ENCODE data around the gene PIK3R3. TPM values are rescaled to one million over a fixed set of nuclear protein-coding genes. Genes with fewer than 3 reads are reported as not detected.

PIK3R3 gene
- total RNA-seq, 1 experiment from 2014 or later, result 30.2 TPM

DNA sequence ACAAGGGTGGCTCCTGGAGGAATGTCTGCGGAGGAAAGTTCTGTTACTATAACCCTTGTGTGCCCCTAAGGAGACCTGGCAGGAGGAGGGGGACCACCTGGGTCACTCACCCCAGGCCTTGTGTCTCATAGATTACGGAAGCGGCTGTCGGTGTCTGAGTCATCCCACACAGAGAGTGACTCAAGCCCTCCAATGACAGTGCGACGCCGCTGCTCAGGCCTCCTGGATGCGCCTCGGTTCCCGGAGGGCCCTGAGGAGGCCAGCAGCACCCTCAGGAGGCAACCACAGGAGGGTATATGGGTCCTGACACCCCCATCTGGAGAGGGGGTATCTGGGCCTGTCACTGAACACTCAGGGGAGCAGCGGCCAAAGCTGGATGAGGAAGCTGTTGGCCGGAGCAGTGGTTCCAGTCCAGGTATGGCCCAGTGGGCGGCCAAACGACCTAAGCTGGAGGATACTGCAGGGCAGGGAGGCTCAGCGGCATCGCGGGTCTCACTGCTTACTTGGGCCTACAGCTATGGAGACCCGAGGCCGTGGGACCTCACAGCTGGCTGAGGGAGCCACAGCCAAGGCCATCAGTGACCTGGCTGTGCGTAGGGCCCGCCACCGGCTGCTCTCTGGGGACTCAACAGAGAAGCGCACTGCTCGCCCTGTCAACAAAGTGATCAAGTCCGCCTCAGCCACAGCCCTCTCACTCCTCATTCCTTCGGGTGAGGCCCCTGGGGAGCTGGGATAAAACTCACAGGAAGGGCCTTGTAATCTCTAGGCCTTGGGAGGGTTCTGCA is 101.4 kb downstream of the PIK3R3 start:
- Histone ChIP-seq H3K4me3 (ENCODE audit: low read depth, low read length, poor library complexity, severe bottlenecking) (no peak overlapping the region), H3K27ac (ENCODE audit: low read depth, low read length, poor library complexity, severe bottlenecking) (no peak overlapping the region), H3K4me1 (ENCODE audit: insufficient read depth, low read length, poor library complexity, severe bottlenecking) (no peaks in the 10 kb centered on the region), H3K27me3 (replicated peaks; ENCODE audit: insufficient read depth, low read depth, low read length, poor library complexity) (no peaks in the 10 kb centered on the region), H3K36me3 (ENCODE audit: insufficient read depth, low read length, poor library complexity, severe bottlenecking) (no peaks in the 10 kb centered on the region), H3K9me3 (ENCODE audit: low read depth, low read length, poor library complexity, severe bottlenecking) (no peaks in the 10 kb centered on the region)
- CTCF ChIA-PET, result no interaction called here
- TF ChIP-seq EZH2 (IDR thresholded peaks at IDR 0.05; ENCODE audit: borderline replicate concordance, low read depth, low read length, poor library complexity, severe bottlenecking), result no peak
- TF ChIP-seq, protein P1, sequence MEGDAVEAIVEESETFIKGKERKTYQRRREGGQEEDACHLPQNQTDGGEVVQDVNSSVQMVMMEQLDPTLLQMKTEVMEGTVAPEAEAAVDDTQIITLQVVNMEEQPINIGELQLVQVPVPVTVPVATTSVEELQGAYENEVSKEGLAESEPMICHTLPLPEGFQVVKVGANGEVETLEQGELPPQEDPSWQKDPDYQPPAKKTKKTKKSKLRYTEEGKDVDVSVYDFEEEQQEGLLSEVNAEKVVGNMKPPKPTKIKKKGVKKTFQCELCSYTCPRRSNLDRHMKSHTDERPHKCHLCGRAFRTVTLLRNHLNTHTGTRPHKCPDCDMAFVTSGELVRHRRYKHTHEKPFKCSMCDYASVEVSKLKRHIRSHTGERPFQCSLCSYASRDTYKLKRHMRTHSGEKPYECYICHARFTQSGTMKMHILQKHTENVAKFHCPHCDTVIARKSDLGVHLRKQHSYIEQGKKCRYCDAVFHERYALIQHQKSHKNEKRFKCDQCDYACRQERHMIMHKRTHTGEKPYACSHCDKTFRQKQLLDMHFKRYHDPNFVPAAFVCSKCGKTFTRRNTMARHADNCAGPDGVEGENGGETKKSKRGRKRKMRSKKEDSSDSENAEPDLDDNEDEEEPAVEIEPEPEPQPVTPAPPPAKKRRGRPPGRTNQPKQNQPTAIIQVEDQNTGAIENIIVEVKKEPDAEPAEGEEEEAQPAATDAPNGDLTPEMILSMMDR (conservative IDR thresholded peaks at IDR 0.05; ENCODE audit: low read depth, low read length), result no peak
- DNase-seq (ENCODE audit: low spot score), result no peak
- POLR2A ChIA-PET (ENCODE audit: low non-redundant PET), result no interaction called here
- intact Hi-C loops (cut with micrococcal nuclease; ENCODE audit: unreplicated experiment), result no loop called here
- BruUV-seq (replicated peaks), result no TSS peak

DNA sequence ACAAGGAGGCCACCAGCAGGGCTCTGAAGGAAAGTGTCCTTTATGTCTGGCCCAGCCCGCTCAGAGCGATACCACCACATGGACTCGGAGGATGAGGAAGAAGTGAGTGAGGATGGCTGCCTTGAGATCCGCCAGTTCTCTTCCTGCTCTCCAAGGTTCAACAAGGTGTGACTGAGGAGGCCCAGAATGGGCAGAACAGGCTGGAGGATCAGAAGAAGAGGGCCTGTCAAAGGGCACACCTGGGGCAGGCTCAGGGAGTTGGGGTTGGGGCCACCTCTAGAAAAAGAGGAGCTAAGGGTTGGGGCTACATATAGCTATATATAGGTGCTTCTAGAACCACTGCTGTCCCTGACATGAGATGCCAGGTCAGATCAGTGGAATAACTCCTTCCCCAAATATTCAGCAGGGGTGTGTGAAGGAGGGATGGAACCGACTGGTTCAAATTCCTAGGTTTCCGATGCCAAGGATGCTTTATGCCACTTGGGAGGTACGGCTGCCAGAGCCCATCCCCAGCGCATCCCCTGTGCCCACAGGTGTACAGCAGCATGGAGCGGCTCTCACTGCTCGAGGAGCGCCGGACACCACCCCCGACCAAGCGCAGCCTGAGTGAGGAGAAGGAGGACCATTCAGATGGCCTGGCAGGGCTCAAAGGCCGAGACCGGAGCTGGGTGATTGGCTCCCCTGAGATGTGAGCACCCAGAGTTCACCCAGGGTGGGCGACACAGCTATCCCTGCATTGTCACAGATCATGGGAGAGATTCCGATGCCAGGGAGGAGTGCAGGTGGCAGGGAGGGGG is 102.2 kb downstream of the PIK3R3 start:
- Histone ChIP-seq H3K9me3 (ENCODE audit: low read depth, low read length, poor library complexity, severe bottlenecking) (no peaks in the 10 kb centered on the region), H3K27me3 (replicated peaks; ENCODE audit: insufficient read depth, low read depth, low read length, poor library complexity) (no peaks in the 10 kb centered on the region), H3K36me3 (ENCODE audit: insufficient read depth, low read length, poor library complexity, severe bottlenecking) (no peaks in the 10 kb centered on the region), H3K27ac (ENCODE audit: low read depth, low read length, poor library complexity, severe bottlenecking) (no peak overlapping the region), H3K4me3 (ENCODE audit: low read depth, low read length, poor library complexity, severe bottlenecking) (no peak overlapping the region), H3K4me1 (ENCODE audit: insufficient read depth, low read length, poor library complexity, severe bottlenecking) (no peaks in the 10 kb centered on the region)
- no peak for TF ChIP-seq EZH2 (IDR thresholded peaks at IDR 0.05; ENCODE audit: borderline replicate concordance, low read depth, low read length, poor library complexity, severe bottlenecking)
- TF ChIP-seq, protein P1 (conservative IDR thresholded peaks at IDR 0.05; ENCODE audit: low read depth, low read length), result no peak
- CTCF ChIA-PET, result no interaction called here
- DNase-seq (ENCODE audit: low spot score), result no peak
- intact Hi-C loops (cut with micrococcal nuclease; ENCODE audit: unreplicated experiment), result no loop called here
- no TSS peak for BruUV-seq (replicated peaks)
- POLR2A ChIA-PET (ENCODE audit: low non-redundant PET), result no interaction called here

DNA sequence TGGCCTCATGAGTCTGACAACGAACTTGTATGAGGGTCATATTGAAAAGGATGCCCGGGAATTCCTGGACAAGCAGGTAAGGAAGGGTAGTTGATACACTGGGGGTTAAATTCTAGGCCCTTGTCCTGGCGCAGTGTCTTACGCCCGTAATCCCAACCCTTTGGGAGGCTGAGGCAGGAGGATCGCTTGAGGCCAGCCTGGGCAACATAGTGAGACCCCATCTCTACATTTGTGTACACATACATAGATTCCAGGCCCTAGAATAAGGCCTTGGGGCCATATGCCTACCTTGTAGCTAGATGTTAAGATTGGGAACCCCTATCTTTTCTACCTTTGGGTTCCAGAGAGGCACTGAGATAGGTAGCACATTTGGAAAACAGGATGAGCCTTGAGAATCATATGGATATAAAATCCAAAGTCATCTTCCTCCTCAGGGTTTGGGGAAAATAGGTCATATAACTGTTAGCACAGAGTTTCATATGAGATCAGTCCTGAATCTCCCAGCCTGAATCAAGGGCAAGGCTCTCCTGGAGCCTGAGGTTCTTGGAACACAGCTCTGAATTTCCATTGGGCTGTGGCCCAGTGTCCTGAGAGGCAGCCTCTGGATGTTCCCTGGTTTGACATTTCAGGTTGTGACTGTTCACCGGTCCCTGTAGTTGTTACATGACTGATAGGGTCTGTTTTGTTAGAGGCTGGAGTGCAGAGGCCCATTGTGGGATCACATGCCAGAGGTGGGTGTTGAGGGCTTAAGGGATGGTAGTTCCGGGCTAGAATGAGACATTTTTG is 104.4 kb downstream of the PIK3R3 start:
- TF ChIP-seq EZH2 (IDR thresholded peaks at IDR 0.05; ENCODE audit: borderline replicate concordance, low read depth, low read length, poor library complexity, severe bottlenecking), result no peak
- TF ChIP-seq, protein P1 (conservative IDR thresholded peaks at IDR 0.05; ENCODE audit: low read depth, low read length), result no peak
- ChIA-PET POLR2A (ENCODE audit: low non-redundant PET) (no interaction called here), CTCF (no interaction called here)
- DNase-seq (ENCODE audit: low spot score), result no peak
- no peaks in the 10 kb centered on the region for H3K9me3 ChIP-seq (ENCODE audit: low read depth, low read length, poor library complexity, severe bottlenecking)
- no TSS peak for BruUV-seq (replicated peaks)
- no peak overlapping the region for H3K27ac ChIP-seq (ENCODE audit: low read depth, low read length, poor library complexity, severe bottlenecking)
- no peaks in the 10 kb centered on the region for H3K4me1 ChIP-seq (ENCODE audit: insufficient read depth, low read length, poor library complexity, severe bottlenecking)
- H3K36me3 ChIP-seq (ENCODE audit: insufficient read depth, low read length, poor library complexity, severe bottlenecking), result peaks cover 2% of the 10 kb centered on the region
- H3K4me3 ChIP-seq (ENCODE audit: low read depth, low read length, poor library complexity, severe bottlenecking), result no peak overlapping the region
- intact Hi-C loops (cut with micrococcal nuclease; ENCODE audit: unreplicated experiment), result no loop called here
- no peaks in the 10 kb centered on the region for H3K27me3 ChIP-seq (replicated peaks; ENCODE audit: insufficient read depth, low read depth, low read length, poor library complexity)
